ENCODE measurements around the gene TFF3. TPM values are rescaled to one million over a fixed set of nuclear protein-coding genes. Genes with fewer than 3 reads are reported as not detected.

The TFF3 gene
- polyA plus RNA-seq, 3 donors, result 0.07 TPM; not detected in 2

- no peak for DNase-seq
- no peaks in the 10 kb centered on the region for H4K20me1 ChIP-seq (ENCODE audit: insufficient read depth, low read length)
- intact Hi-C loops (cut with micrococcal nuclease), result no loop called here
- Mint-ChIP-seq H3K4me1 (peaks cover 18% of the 10 kb centered on the region), H3K36me3 (peaks cover 2 to 19% of the 10 kb centered on the region in 2 donors), H3K4me3 (no peak overlapping the region), H3K9me3 (peaks cover 0 to 1% (median 0%) of the 10 kb centered on the region in 7 donors), H3K27me3 (ENCODE audit: low read depth in 3 of 3) (peaks cover 1 to 7% (median 2%) of the 10 kb centered on the region in 3 donors), H3K27ac (no peak overlapping the region)
- H2AFZ ChIP-seq (ENCODE audit: insufficient read depth, low read depth, low read length, poor library complexity, severe bottlenecking), result no peak overlapping the region
- H3K4me1 ChIP-seq (ENCODE audit: control insufficient read depth in 1 of 2, insufficient read depth in 2 of 2, low read length in 2 of 2), result peaks cover 16 to 21% of the 10 kb centered on the region in 2 donors
- H3K9ac ChIP-seq (ENCODE audit: insufficient read depth, low read length, poor library complexity, severe bottlenecking), result no peak overlapping the region
- no peak overlapping the region for H3K4me3 ChIP-seq (replicated peaks in 1 of 3; ENCODE audit: low read depth in 2 of 3, low read length in 3 of 3)
- H3K36me3 ChIP-seq (replicated peaks in 1 of 2; ENCODE audit: control insufficient read depth in 1 of 2, insufficient read depth in 2 of 2, low read length in 2 of 2), result no peaks in the 10 kb centered on the region
- no peaks in the 10 kb centered on the region for H3K9me3 ChIP-seq (replicated peaks in 1 of 2; ENCODE audit: control insufficient read depth in 1 of 2, insufficient read depth in 1 of 2, low read length in 2 of 2)
- WGBS (ENCODE audit: insufficient coverage), result 97% methylated on average over 3 of the region's 5 CpGs
- H3K79me2 ChIP-seq (ENCODE audit: insufficient read depth, low read length), result no peaks in the 10 kb centered on the region
- H3K27me3 ChIP-seq (ENCODE audit: control insufficient read depth in 2 of 2, insufficient read depth in 2 of 2, low read length in 2 of 2), result no peaks in the 10 kb centered on the region
- H3K27ac ChIP-seq (ENCODE audit: low read depth in 1 of 2, low read length in 2 of 2), result no peak overlapping the region
- no peak overlapping the region for H3K4me2 ChIP-seq (replicated peaks; ENCODE audit: extremely low read depth, low read length, poor library complexity, severe bottlenecking)
- TF ChIP-seq CTCF (IDR thresholded peaks at IDR 0.05), result no peak
Observed at GRCh38 chr21:42298657-42299056, 16.6 kb downstream of the TFF3 start.

- no peak for DNase-seq
- Histone ChIP-seq H3K4me2 (replicated peaks; ENCODE audit: extremely low read depth, low read length, poor library complexity, severe bottlenecking) (no peak overlapping the region), H3K27ac (ENCODE audit: low read depth in 1 of 2, low read length in 2 of 2) (no peak overlapping the region), H3K9me3 (replicated peaks in 1 of 2; ENCODE audit: control insufficient read depth in 1 of 2, insufficient read depth in 1 of 2, low read length in 2 of 2) (no peaks in the 10 kb centered on the region), H3K27me3 (ENCODE audit: control insufficient read depth in 2 of 2, insufficient read depth in 2 of 2, low read length in 2 of 2) (no peaks in the 10 kb centered on the region), H3K4me1 (ENCODE audit: control insufficient read depth in 1 of 2, insufficient read depth in 2 of 2, low read length in 2 of 2) (peaks cover 16 to 21% of the 10 kb centered on the region in 2 donors), H3K79me2 (ENCODE audit: insufficient read depth, low read length) (no peaks in the 10 kb centered on the region), H2AFZ (ENCODE audit: insufficient read depth, low read depth, low read length, poor library complexity, severe bottlenecking) (no peak overlapping the region), H3K9ac (ENCODE audit: insufficient read depth, low read length, poor library complexity, severe bottlenecking) (no peak overlapping the region), H3K4me3 (replicated peaks in 1 of 3; ENCODE audit: low read depth in 2 of 3, low read length in 3 of 3) (no peak overlapping the region), H4K20me1 (ENCODE audit: insufficient read depth, low read length) (no peaks in the 10 kb centered on the region), H3K36me3 (replicated peaks in 1 of 2; ENCODE audit: control insufficient read depth in 1 of 2, insufficient read depth in 2 of 2, low read length in 2 of 2) (no peaks in the 10 kb centered on the region)
- H3K9me3 Mint-ChIP-seq, result peaks cover 0 to 1% (median 0%) of the 10 kb centered on the region in 7 donors
- H3K36me3 Mint-ChIP-seq, result peaks cover 2 to 19% of the 10 kb centered on the region in 2 donors
- TF ChIP-seq CTCF (IDR thresholded peaks at IDR 0.05), result no peak
- intact Hi-C loops (cut with micrococcal nuclease), result no loop called here
- no peak overlapping the region for H3K4me3 Mint-ChIP-seq
- no peak overlapping the region for H3K27ac Mint-ChIP-seq
- WGBS (ENCODE audit: insufficient coverage), result 90% methylated on average over 6 of the region's 6 CpGs
- peaks cover 1 to 7% (median 2%) of the 10 kb centered on the region in 3 donors for H3K27me3 Mint-ChIP-seq (ENCODE audit: low read depth in 3 of 3)
- H3K4me1 Mint-ChIP-seq, result peaks cover 18% of the 10 kb centered on the region
Observed at GRCh38 chr21:42298237-42298636, 17.0 kb downstream of the TFF3 start.
